Thoracic aorta (tissue), 2 donors: ENCODE measurements around the gene RAB3GAP2. TPM values are rescaled to one million over a fixed set of nuclear protein-coding genes. Genes with fewer than 3 reads are reported as not detected.
A peak's percentile ranks its signal among the peaks of the same experiment; 100 is the strongest.

Experiments
- ATAC-seq: fragments of 150-250 bp; one replicate; pipeline ENCODE4 v1.8.0; 2017; ENCODE audit warnings: low read depth; ENCODE audit not compliant: insufficient number of reproducible peaks, low FRiP score
- DNase-seq: peaks from one replicate; pipeline ENCODE4 v3.0.0-alpha.2; 2020; ENCODE audit warnings: low spot score
- H3K27ac ChIP-seq, 2 donors: fragments of 200-600 bp; sonication (generic); 1 replicate in 1 of 2; 2 replicates in 1 of 2; pipeline ENCODE4 v1.5.1; 2016; ENCODE audit warnings: mild to moderate bottlenecking in 2 of 2, moderate library complexity in 2 of 2
- H3K27me3 ChIP-seq: fragments of 200-600 bp; sonication (generic); replicated peaks from 2 replicates; pipeline ENCODE4 v1.6.0; 2016; ENCODE audit warnings: mild to moderate bottlenecking; ENCODE audit not compliant: insufficient read depth
- H3K36me3 ChIP-seq: fragments of 200-600 bp; sonication (generic); one replicate; pipeline ENCODE4 v1.5.1; 2016
- H3K4me1 ChIP-seq, 2 donors: fragments of 200-600 bp; sonication (generic); 1 replicate in 1 of 2; 2 replicates in 1 of 2; pipeline versions ENCODE4 v1.5.1 to v1.6.0; 2016; ENCODE audit warnings: low read depth in 2 of 2, mild to moderate bottlenecking in 1 of 2; ENCODE audit not compliant: control insufficient read depth in 1 of 2
- H3K4me3 ChIP-seq: fragments of 200-600 bp; sonication (generic); 2 replicates; pipeline ENCODE4 v1.5.1; 2016; ENCODE audit warnings: mild to moderate bottlenecking
- H3K9me3 ChIP-seq: fragments of 200-600 bp; sonication (generic); 2 replicates; pipeline ENCODE4 v1.5.1; 2016
- CTCF ChIP-seq: fragments of 200-600 bp; sonication (generic); IDR thresholded peaks from one replicate; pipeline ENCODE4 v1.5.1; 2019; ENCODE audit warnings: antibody characterized with exemption
- total RNA-seq, 2 donors: library from RNA; depleted of rRNA; stranded (reverse); fragments of >200 nt; gene quantifications; one replicate each; pipeline versions ENCODE4 v1.1.0 to v1.2.3, GENCODE V29; 2016

The RAB3GAP2 gene
- total RNA-seq, 2 donors from 2014 or later: 22.5 to 37.9 TPM

- no peak for TF ChIP-seq CTCF
- DNase-seq: no peak
- ATAC-seq: no peak
- Histone ChIP-seq H3K4me1 (no peaks in the 10 kb centered on the region), H3K9me3 (no peaks in the 10 kb centered on the region), H3K4me3 (no peak overlapping the region), H3K27me3 (no peaks in the 10 kb centered on the region), H3K36me3 (peaks cover 18% of the 10 kb centered on the region), H3K27ac (no peak overlapping the region)
Observed at GRCh38 chr1:220129479-220130210, 142.6 kb downstream of the RAB3GAP2 start.

GRCh38 chr1:220127076-220127475 is 145.2 kb downstream of the RAB3GAP2 start:
- TF ChIP-seq CTCF: no peak
- no peak for ATAC-seq
- H3K36me3 ChIP-seq: peaks cover 8% of the 10 kb centered on the region

GRCh38 chr1:220124542-220124941 is 147.7 kb downstream of the RAB3GAP2 start:
- Histone ChIP-seq H3K36me3 (peaks cover 8% of the 10 kb centered on the region), H3K4me1 (peaks cover 0 to 2% of the 10 kb centered on the region in 2 donors), H3K27ac (no peak overlapping the region), H3K27me3 (no peaks in the 10 kb centered on the region), H3K9me3 (no peaks in the 10 kb centered on the region), H3K4me3 (no peak overlapping the region)
- ATAC-seq (no peak), DNase-seq (no peak)
- TF ChIP-seq CTCF: no peak

More at GRCh38 chr1:220127076-220127475, 145.2 kb downstream of the RAB3GAP2 start:
- Histone ChIP-seq H3K27ac (no peak overlapping the region), H3K9me3 (no peaks in the 10 kb centered on the region), H3K4me1 (no peaks in the 10 kb centered on the region), H3K27me3 (no peaks in the 10 kb centered on the region), H3K4me3 (no peak overlapping the region)
- DNase-seq: no peak

GRCh38 chr1:220123889-220124288 is 148.4 kb downstream of the RAB3GAP2 start:
- H3K27ac ChIP-seq: no peak overlapping the region
- H3K4me3 ChIP-seq: no peak overlapping the region
- peaks cover 8% of the 10 kb centered on the region for H3K36me3 ChIP-seq
- no peaks in the 10 kb centered on the region for H3K27me3 ChIP-seq
- TF ChIP-seq CTCF: peak; percentile 11
- peaks cover 4 to 8% of the 10 kb centered on the region in 2 donors for H3K4me1 ChIP-seq
- ATAC-seq: no peak
- H3K9me3 ChIP-seq: no peaks in the 10 kb centered on the region
- no peak for DNase-seq

- Histone ChIP-seq H3K4me1 (peaks cover 9 to 12% of the 10 kb centered on the region in 2 donors), H3K27ac (no peak overlapping the region), H3K36me3 (peaks cover 8% of the 10 kb centered on the region), H3K27me3 (no peaks in the 10 kb centered on the region), H3K9me3 (no peaks in the 10 kb centered on the region), H3K4me3 (no peak overlapping the region)
- no peak for TF ChIP-seq CTCF
- DNase-seq: no peak
- no peak for ATAC-seq
Observed at GRCh38 chr1:220123066-220123465, 149.2 kb downstream of the RAB3GAP2 start.
